G401 (cell line): ENCODE results near the gene SCAI. TPM values are rescaled to one million over a fixed set of nuclear protein-coding genes. Genes with fewer than 3 reads are reported as not detected.
"Not testable (repeated sequence)": the region's sequence is repeated elsewhere in the genome, so short reads cannot be mapped to it uniquely, and the experiment has no call there.

ENCODE experiments used
- DNase-seq: peaks from one replicate; pipeline ENCODE4 v3.0.0-alpha.2; 2015; ENCODE audit warnings: low spot score
- in situ Hi-C: cut with HindIII; loops from 2 replicates; pipeline ENCODE4 v1.10.0; 2016; ENCODE audit warnings: low sequenced_read_pairs, mixed read lengths
- total RNA-seq: library from RNA; depleted of rRNA; stranded (reverse); fragments of >200 nt; shearing (Covaris generic); gene quantifications from 2 replicates; pipeline ENCODE4 v1.2.3, GENCODE V29; 2014; rRNA removed

SCAI gene
- total RNA-seq = 3.5 and 4.8 TPM in 2 replicates

GRCh38 chr9:125143377-125144090 lies at the start of gene SCAI:
Gene SCAI (minus strand): TSS chr9:125143528. CDS start chr9:125143437, 91 bp downstream.
- DNase-seq = peak; percentile 100
- in situ Hi-C loops = no loop called here

DNA sequence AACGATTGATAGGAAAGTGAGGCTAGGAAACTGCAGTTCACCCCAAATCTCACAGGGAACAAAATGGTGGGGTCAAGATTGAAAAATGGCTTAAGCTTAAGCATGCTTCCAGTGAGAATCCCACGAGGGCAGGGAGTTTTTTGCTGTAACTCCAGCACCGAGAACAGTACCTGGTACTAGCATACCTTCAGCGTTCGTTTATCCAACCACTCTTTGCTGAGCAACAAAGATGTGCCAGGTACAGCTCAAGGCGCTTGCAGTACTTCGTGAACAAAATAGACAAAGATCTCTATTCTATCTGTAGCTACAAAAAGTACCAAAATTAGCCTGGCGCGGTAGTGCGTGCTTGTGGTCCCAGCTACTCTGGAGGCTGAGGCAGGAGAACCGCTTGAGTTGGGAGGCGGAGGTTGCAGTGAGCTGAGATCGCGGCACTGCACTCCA lies 47.1 kb upstream of the SCAI start:
- in situ Hi-C loops = no loop called here
- DNase-seq = no peak

- DNase-seq = peak; percentile 97
- in situ Hi-C loops = no loop called here
These were observed 46.3 kb upstream of the SCAI start, which contains the start of gene PPP6C for GRCh38 chr9:125189361-125190289. Gene PPP6C (minus strand): TSS chr9:125189803. CDS start chr9:125189718, 85 bp downstream.

GRCh38 chr9:125189011-125189360 lies 45.7 kb upstream of the SCAI start:
- no peak for DNase-seq
- in situ Hi-C loops = no loop called here

GRCh38 chr9:125183561-125183960 lies 40.2 kb upstream of the SCAI start:
- DNase-seq = no peak
- in situ Hi-C loops = no loop called here

DNA sequence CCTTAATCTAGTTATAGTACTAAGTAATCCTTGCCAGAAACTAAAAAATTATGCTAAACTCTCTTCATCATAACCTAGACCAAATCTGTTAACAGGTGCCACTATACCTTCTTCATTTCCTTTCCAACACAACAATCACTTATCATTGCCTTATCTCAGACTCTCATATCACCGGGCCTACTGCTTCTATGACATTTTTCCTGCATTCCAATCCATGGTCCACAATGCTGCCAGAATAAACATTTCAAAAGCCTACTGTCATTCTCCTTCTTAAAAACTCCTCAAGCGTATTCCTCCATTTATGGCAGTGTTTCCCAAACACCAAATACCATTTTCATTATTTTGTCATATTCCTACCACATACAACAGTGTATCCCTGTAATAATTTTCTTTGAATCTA lies 39.7 kb upstream of the SCAI start:
- in situ Hi-C loops = no loop called here
- no peak for DNase-seq

GRCh38 chr9:125181756-125182155 lies 38.4 kb upstream of the SCAI start:
- in situ Hi-C loops, DNase-seq: not testable (repeated sequence)

DNA sequence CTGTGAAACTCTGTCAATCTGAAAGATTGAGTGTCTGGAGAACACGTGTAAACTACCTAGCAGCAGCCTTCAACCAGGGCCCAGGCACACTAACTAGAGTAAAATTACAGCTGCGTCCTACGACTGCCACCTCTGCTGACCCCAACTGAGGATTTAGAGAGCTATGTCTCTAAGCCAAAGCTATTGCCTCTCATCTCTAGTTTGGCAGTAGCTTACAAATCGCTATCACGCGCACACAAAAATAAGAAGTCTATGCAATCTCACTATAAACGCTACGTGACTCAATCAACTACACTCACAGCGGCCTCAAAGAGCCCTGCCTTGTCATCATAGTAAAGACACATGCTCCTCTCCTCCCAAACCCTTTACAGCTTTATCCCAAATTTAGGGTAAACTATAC lies 37.5 kb upstream of the SCAI start:
- in situ Hi-C loops = no loop called here
- no peak for DNase-seq

DNA sequence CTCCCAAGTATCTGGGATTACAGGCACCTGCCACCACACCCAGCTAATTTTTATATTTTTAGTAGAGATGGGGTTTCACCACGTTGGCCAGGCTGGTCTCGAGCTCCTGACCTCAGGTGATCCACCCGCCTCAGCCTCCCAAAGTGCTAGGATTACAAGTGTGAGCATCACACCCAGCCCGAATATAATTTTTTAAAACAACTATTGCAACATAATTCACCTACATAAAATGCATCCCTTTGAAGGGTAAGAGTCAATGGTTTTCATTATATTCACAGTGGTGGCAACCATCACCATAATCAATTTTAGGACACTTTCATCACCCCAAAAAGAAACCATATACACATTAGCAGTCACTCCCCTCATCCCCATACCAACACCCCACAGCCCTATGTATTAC lies 36.4 kb upstream of the SCAI start:
- DNase-seq, in situ Hi-C loops: not testable (repeated sequence)

DNA sequence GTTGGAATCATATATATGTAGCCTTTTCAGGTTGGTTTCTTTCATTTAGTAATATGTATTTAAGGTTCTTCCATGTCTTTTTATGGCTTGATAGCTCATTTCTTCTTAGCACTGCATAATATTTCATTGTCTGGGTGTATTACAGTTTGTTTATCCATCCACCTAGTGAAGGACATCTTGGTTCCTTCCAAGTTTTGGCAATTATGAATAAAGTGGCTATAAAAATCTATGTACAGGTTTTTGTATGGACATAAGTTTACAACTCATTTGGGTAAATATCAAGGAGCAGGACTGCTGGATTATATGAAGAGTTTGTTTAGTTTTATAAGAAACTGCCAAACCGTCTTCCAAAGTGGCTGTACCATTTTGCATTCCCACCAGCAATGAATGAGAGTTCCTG lies 34.6 kb upstream of the SCAI start:
- no peak for DNase-seq
- in situ Hi-C loops = no loop called here

DNA sequence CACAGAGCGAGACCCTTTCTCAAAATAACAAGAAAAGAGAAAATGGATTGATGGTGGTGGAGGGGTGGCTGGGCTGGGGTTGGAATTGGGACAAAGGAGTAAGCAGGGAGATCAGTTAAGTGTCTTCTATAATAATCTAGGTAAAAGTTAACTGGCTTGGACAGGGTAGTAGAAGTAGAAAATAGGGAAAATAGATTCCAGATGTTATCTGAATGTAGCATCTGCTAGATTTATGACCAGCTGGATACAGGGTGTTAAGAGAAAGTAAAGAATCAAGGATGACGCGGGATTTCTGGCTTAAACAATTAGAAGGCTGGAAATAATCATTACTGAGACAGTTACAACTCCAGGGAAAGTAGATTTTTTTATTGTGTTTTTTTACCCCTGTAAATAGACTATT lies 33.3 kb upstream of the SCAI start:
- in situ Hi-C loops = no loop called here

GRCh38 chr9:125172031-125172755 lies 28.9 kb upstream of the SCAI start:
- in situ Hi-C loops = no loop called here

More for the DNA sequence above, 33.3 kb upstream of the SCAI start:
- DNase-seq = no peak

DNA sequence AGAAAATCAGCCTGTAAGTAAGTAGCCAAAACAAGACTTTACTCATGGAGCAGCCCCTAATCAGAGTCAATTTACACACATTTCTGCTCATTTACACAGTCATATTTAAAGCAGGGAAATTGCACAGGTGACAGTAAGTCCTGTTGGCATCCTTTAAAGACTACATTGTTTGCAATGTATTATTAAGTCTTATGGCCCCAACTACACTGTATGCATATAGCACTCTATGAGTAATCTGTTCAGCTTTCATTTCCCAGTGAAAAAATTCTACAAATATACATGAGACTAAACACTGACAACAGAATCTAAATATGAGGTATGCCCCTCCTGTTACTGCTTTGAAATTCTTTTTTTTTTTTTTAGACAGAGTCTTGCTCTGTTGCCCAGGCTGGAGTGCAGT lies 26.6 kb upstream of the SCAI start:
- in situ Hi-C loops = no loop called here
- DNase-seq = no peak

More at GRCh38 chr9:125172031-125172755, 28.9 kb upstream of the SCAI start:
- DNase-seq = no peak

GRCh38 chr9:125166762-125167161 lies 23.4 kb upstream of the SCAI start:
- in situ Hi-C loops = no loop called here
- no peak for DNase-seq

- in situ Hi-C loops = not testable (repeated sequence)
These were observed 19.6 kb upstream of the SCAI start for GRCh38 chr9:125162891-125163290.

DNA sequence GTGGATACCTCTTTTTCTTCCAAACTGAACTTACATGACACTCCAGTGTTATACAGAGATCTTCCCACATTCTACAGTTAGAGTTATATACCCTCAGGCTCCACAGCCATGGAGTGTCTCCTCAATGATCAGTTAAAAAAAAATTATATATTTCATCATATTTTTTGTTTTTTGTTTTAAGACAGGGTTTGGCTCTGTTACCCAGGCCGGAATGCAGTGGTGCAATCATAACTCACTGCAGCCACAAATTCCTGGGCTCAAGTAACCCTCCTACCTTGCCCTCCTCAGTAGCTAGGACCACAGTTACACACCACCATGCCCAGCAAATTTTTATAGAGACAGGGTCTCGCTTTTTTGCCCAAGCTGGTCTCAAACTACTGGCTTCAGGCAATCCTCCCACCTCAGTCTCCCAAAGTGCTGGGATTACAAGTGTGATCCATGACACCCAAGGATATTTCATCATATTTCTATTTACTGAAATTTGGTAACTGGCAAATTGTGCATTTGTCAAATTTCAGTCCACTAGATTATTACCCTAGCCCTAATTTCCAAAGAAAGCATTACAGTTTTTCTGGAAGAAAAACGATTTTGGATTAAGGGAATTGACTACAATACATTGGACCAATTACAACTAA lies 18.1 kb upstream of the SCAI start:
- in situ Hi-C loops = no loop called here
- no peak for DNase-seq

More at GRCh38 chr9:125162891-125163290, 19.6 kb upstream of the SCAI start:
- DNase-seq = not testable (repeated sequence)

DNA sequence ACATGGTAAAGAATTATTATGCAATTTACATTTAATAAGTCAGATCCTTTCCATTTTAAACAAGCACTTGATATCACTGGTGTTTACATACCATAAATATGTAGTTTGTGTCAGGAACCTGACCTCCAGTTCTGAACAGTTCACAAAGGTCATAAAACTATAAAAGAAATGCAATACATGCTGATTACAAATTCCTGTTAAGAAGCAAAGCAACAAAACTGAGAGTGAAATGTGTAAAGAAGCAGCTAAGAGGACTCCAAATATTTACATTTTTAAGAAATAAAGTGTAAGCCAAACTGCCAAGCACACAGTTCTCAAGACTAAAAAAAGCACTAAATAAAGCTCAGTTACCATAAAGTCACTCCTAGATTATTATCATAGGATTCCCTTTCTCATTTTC lies 17.4 kb upstream of the SCAI start:
- in situ Hi-C loops = no loop called here
- no peak for DNase-seq

DNA sequence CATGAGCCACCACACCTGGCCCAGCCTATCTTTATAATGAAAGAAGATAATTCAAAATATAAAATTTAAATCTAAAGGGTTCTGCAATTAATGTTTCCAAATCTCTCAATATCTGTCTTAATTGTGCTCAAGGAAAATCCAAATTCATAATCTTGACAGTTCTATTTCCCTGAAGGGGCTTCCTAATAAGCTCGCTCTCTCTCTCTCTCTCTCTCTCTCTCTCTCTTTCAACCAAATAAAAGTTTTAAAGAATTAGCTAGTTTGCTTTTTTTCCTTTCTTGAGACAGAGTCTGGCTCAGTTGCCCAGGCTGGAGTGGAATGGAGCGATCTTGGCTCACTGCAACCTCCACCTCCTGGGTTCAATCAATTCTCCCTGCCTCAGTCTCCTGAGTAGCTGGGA lies 13.2 kb upstream of the SCAI start:
- in situ Hi-C loops = no loop called here
- DNase-seq = no peak
